Measurements from ENCODE around the gene NCOA6.

GRCh38 chr20:34701405-34702085, 123.9 kb downstream of the NCOA6 start:
- TF ChIP-seq CTCF (conservative IDR thresholded peaks at IDR 0.05; ENCODE audit: low read depth, low read length) (no peak), EZH2phosphoT487 (IDR thresholded peaks at IDR 0.05; ENCODE audit: borderline replicate concordance, low read length) (no peak), EZH2 (IDR thresholded peaks at IDR 0.05; ENCODE audit: low read length, unreplicated experiment) (no peak)

Measured in PC-3 (cell line).